PFSK-1 (cell line): ENCODE results near the gene TSPO2.

Experiments
- POLR2AphosphoS5 ChIP-seq: IDR thresholded peaks from 2 replicates; pipeline ENCODE4 v1.6.1; 2012; ENCODE audit warnings: low read depth, mild to moderate bottlenecking, control low read depth, low read length, moderate library complexity
- SIN3A ChIP-seq: IDR thresholded peaks from 2 replicates; pipeline ENCODE4 v1.6.1; 2012; ENCODE audit warnings: mild to moderate bottlenecking, low read length, moderate library complexity, borderline replicate concordance; ENCODE audit not compliant: insufficient read depth
- TAF1 ChIP-seq: IDR thresholded peaks from 2 replicates; pipeline ENCODE4 v1.6.1; 2012; ENCODE audit warnings: low read length, control low read depth, borderline replicate concordance; ENCODE audit not compliant: insufficient read depth
- TF ChIP-seq, protein P1 (sequence below), 2 experiments: IDR thresholded peaks; 2 replicates each; pipeline versions ENCODE4 v1.6.1 to v1.8.0; 2011 to 2012; ENCODE audit warnings: low read depth in 2 of 2, low read length in 2 of 2, control low read depth in 1 of 2, inconsistent platforms in 1 of 2, mild to moderate bottlenecking in 1 of 2, moderate library complexity in 1 of 2; ENCODE audit not compliant: insufficient read depth in 1 of 2

DNA sequence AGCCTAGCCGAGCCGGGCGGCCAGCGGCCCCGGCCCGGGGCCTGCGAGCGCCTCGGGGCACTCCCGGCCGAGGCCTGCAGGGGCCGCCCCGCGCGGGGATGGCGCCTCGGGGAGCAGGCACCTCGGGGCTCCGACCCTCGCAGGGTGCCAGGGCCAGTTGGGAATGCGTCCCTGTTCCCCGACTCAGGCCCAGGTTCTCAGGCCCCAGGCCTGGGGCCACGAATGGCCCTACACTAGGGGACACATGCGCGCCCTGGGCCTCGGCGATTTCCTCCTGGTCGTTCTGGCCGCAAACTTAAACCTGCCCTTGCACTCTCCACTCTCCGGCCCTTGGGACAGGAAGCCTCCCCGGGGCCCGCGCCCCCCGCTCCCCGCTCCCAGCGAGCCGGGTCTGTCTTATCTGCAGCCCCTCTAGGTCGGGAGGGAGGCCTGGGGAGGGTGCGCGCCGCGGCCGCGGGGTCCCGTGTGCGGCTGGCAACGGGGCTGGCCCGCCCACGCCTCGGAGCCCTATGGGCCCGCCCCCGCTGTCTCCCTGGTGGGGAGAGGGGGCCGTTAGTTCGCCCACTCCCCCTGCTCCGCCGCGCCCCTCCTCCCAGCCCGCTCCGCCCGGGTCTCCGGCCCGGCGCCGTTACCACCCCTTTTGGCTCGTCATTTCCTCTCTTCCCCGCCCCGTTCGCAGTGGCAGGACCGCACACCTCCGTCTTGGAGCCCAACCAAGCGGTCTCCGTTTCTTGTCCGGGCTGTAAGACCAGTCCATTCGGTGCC lies 31.1 kb downstream of the TSPO2 start:
- TF ChIP-seq TAF1 (peak; percentile 82), SIN3A (peak; percentile 77; the same call in 1 of the 2 replicates), POLR2AphosphoS5 (peak; percentile 78)
- TF ChIP-seq, protein P1, sequence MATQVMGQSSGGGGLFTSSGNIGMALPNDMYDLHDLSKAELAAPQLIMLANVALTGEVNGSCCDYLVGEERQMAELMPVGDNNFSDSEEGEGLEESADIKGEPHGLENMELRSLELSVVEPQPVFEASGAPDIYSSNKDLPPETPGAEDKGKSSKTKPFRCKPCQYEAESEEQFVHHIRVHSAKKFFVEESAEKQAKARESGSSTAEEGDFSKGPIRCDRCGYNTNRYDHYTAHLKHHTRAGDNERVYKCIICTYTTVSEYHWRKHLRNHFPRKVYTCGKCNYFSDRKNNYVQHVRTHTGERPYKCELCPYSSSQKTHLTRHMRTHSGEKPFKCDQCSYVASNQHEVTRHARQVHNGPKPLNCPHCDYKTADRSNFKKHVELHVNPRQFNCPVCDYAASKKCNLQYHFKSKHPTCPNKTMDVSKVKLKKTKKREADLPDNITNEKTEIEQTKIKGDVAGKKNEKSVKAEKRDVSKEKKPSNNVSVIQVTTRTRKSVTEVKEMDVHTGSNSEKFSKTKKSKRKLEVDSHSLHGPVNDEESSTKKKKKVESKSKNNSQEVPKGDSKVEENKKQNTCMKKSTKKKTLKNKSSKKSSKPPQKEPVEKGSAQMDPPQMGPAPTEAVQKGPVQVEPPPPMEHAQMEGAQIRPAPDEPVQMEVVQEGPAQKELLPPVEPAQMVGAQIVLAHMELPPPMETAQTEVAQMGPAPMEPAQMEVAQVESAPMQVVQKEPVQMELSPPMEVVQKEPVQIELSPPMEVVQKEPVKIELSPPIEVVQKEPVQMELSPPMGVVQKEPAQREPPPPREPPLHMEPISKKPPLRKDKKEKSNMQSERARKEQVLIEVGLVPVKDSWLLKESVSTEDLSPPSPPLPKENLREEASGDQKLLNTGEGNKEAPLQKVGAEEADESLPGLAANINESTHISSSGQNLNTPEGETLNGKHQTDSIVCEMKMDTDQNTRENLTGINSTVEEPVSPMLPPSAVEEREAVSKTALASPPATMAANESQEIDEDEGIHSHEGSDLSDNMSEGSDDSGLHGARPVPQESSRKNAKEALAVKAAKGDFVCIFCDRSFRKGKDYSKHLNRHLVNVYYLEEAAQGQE (IDR thresholded peaks at IDR 0.05; ENCODE audit: insufficient read depth in 1 of 2, low read depth in 2 of 2, low read length in 2 of 2) = no peak
